Astrocyte (in vitro differentiated cells and primary cell): Measurements from ENCODE around the gene DLGAP1.

Experiments used
- EZH2 ChIP-seq: IDR thresholded peaks from 2 replicates; pipeline ENCODE4 v1.6.1; 2012; ENCODE audit warnings: mild to moderate bottlenecking, low read length, inconsistent platforms; ENCODE audit not compliant: insufficient read depth
- TF ChIP-seq, protein P1 (sequence below): IDR thresholded peaks from 2 replicates; pipeline ENCODE4 v1.5.1; 2011; ENCODE audit warnings: low read depth, mild to moderate bottlenecking, inconsistent platforms, low read length, moderate library complexity; ENCODE audit not compliant: insufficient read depth

DNA sequence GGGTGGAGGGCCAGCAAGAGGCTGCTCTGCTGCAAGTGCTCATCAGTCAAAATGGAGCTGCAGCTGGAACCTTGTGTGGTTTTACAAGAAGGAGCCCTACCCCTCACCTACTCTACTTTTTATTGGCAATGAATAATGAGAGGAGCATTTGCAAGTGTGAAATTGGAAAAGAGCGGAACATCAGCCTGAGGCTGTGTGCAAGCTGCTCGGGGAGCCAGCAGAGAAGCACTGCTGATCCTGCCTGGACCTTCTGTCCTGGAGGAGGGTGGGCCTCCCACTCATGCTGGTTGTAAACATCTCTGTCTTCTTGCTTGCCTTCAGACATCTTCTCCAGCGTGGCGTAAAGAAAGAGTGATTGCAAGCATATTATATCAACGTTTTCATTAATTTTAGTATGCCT lies 256.2 kb downstream of the DLGAP1 start:
- TF ChIP-seq, protein P1, sequence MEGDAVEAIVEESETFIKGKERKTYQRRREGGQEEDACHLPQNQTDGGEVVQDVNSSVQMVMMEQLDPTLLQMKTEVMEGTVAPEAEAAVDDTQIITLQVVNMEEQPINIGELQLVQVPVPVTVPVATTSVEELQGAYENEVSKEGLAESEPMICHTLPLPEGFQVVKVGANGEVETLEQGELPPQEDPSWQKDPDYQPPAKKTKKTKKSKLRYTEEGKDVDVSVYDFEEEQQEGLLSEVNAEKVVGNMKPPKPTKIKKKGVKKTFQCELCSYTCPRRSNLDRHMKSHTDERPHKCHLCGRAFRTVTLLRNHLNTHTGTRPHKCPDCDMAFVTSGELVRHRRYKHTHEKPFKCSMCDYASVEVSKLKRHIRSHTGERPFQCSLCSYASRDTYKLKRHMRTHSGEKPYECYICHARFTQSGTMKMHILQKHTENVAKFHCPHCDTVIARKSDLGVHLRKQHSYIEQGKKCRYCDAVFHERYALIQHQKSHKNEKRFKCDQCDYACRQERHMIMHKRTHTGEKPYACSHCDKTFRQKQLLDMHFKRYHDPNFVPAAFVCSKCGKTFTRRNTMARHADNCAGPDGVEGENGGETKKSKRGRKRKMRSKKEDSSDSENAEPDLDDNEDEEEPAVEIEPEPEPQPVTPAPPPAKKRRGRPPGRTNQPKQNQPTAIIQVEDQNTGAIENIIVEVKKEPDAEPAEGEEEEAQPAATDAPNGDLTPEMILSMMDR = no peak
- TF ChIP-seq EZH2 = no peak
